Activated naive CD4-positive, alpha-beta T cell treated with anti-CD3 and anti-CD28 coated beads, Interleukin-2, amount 50 U/mL, for 24 hours (primary cell): Measurements from ENCODE around the gene TBC1D32.
"Not testable (repeated sequence)": the region's sequence is repeated elsewhere in the genome, so short reads cannot be mapped to it uniquely, and the experiment has no call there.

Experiments
- H3K27ac Mint-ChIP-seq: one replicate; pipeline ENCODE4 v1.8.0; 2021; ENCODE audit warnings: mild to moderate bottlenecking, mixed read lengths
- H3K27me3 Mint-ChIP-seq: one replicate; pipeline ENCODE4 v1.8.0; 2021; ENCODE audit warnings: mixed read lengths
- H3K36me3 Mint-ChIP-seq: one replicate; pipeline ENCODE4 v1.8.0; 2021; ENCODE audit warnings: mixed read lengths
- H3K4me1 Mint-ChIP-seq: one replicate; pipeline ENCODE4 v1.8.0; 2021; ENCODE audit warnings: mixed read lengths
- H3K4me3 Mint-ChIP-seq: one replicate; pipeline ENCODE4 v1.8.0; 2021; ENCODE audit warnings: mild to moderate bottlenecking, mixed read lengths
- H3K9me3 Mint-ChIP-seq: one replicate; pipeline ENCODE4 v1.8.0; 2021; ENCODE audit warnings: mixed read lengths

TBC1D32 gene

GRCh38 chr6:121334299-121335086 is at the start of gene TBC1D32:
TBC1D32 (minus strand) TSS chr6:121334480; CDS start chr6:121334430, 50 bp downstream.
- no peaks in the 10 kb centered on the region for H3K27me3 Mint-ChIP-seq
- no peaks in the 10 kb centered on the region for H3K9me3 Mint-ChIP-seq
- peak within 1 kb of the TSS; percentile 92 for H3K4me3 Mint-ChIP-seq
- H3K36me3 Mint-ChIP-seq, result no peaks in the 10 kb centered on the region
- H3K27ac Mint-ChIP-seq, result peak within 1 kb of the TSS; percentile 99
- H3K4me1 Mint-ChIP-seq, result peaks cover 46% of the 10 kb centered on the region

GRCh38 chr6:121383478-121383877 is 49.2 kb upstream of the TBC1D32 start:
- H3K36me3 Mint-ChIP-seq, result no peaks in the 10 kb centered on the region
- no peaks in the 10 kb centered on the region for H3K27me3 Mint-ChIP-seq
- no peak overlapping the region for H3K4me3 Mint-ChIP-seq
- H3K9me3 Mint-ChIP-seq, result no peaks in the 10 kb centered on the region
- no peak overlapping the region for H3K27ac Mint-ChIP-seq
- no peaks in the 10 kb centered on the region for H3K4me1 Mint-ChIP-seq

GRCh38 chr6:121382467-121383121 is 48.3 kb upstream of the TBC1D32 start:
- H3K27me3 Mint-ChIP-seq, result no peaks in the 10 kb centered on the region
- no peaks in the 10 kb centered on the region for H3K9me3 Mint-ChIP-seq
- no peak overlapping the region for H3K27ac Mint-ChIP-seq
- no peaks in the 10 kb centered on the region for H3K4me1 Mint-ChIP-seq
- no peak overlapping the region for H3K4me3 Mint-ChIP-seq
- no peaks in the 10 kb centered on the region for H3K36me3 Mint-ChIP-seq

- Mint-ChIP-seq H3K36me3 (no peaks in the 10 kb centered on the region), H3K27me3 (no peaks in the 10 kb centered on the region), H3K9me3 (no peaks in the 10 kb centered on the region), H3K4me3 (no peak overlapping the region), H3K4me1 (no peaks in the 10 kb centered on the region), H3K27ac (no peak overlapping the region)
These were observed 42.1 kb upstream of the TBC1D32 start for GRCh38 chr6:121376411-121376810.

GRCh38 chr6:121374219-121374618 is 39.9 kb upstream of the TBC1D32 start:
- H3K27ac Mint-ChIP-seq, H3K4me1 Mint-ChIP-seq, H3K36me3 Mint-ChIP-seq, H3K9me3 Mint-ChIP-seq, H3K4me3 Mint-ChIP-seq, H3K27me3 Mint-ChIP-seq: not testable (repeated sequence)

GRCh38 chr6:121365536-121366521 is 31.5 kb upstream of the TBC1D32 start:
- no peak overlapping the region for H3K27ac Mint-ChIP-seq
- H3K36me3 Mint-ChIP-seq, result no peaks in the 10 kb centered on the region

GRCh38 chr6:121356575-121356974 is 22.3 kb upstream of the TBC1D32 start:
- Mint-ChIP-seq H3K4me3 (no peak overlapping the region), H3K27me3 (peaks cover 19% of the 10 kb centered on the region), H3K4me1 (no peaks in the 10 kb centered on the region), H3K27ac (no peak overlapping the region), H3K9me3 (no peaks in the 10 kb centered on the region), H3K36me3 (no peaks in the 10 kb centered on the region)

More at GRCh38 chr6:121365536-121366521, 31.5 kb upstream of the TBC1D32 start:
- H3K4me1 Mint-ChIP-seq, result no peaks in the 10 kb centered on the region
- no peaks in the 10 kb centered on the region for H3K9me3 Mint-ChIP-seq
- H3K4me3 Mint-ChIP-seq, result no peak overlapping the region
- H3K27me3 Mint-ChIP-seq, result peaks cover 2% of the 10 kb centered on the region

GRCh38 chr6:121354764-121355163 is 20.5 kb upstream of the TBC1D32 start:
- Mint-ChIP-seq H3K4me1 (no peaks in the 10 kb centered on the region), H3K4me3 (no peak overlapping the region), H3K9me3 (no peaks in the 10 kb centered on the region), H3K27ac (no peak overlapping the region), H3K27me3 (peaks cover 21% of the 10 kb centered on the region), H3K36me3 (no peaks in the 10 kb centered on the region)

- no peak overlapping the region for H3K27ac Mint-ChIP-seq
- H3K4me3 Mint-ChIP-seq, result no peak overlapping the region
- no peaks in the 10 kb centered on the region for H3K9me3 Mint-ChIP-seq
- no peaks in the 10 kb centered on the region for H3K36me3 Mint-ChIP-seq
- no peaks in the 10 kb centered on the region for H3K4me1 Mint-ChIP-seq
- peaks cover 19% of the 10 kb centered on the region for H3K27me3 Mint-ChIP-seq
These were observed 18.7 kb upstream of the TBC1D32 start for GRCh38 chr6:121352941-121353340.

- no peak overlapping the region for H3K4me3 Mint-ChIP-seq
- H3K36me3 Mint-ChIP-seq, result no peaks in the 10 kb centered on the region
- peaks cover 17% of the 10 kb centered on the region for H3K27me3 Mint-ChIP-seq
- no peak overlapping the region for H3K27ac Mint-ChIP-seq
- H3K4me1 Mint-ChIP-seq, result no peaks in the 10 kb centered on the region
- no peaks in the 10 kb centered on the region for H3K9me3 Mint-ChIP-seq
These were observed 17.6 kb upstream of the TBC1D32 start for GRCh38 chr6:121351916-121352315.

GRCh38 chr6:121349596-121349995 is 15.3 kb upstream of the TBC1D32 start:
- Mint-ChIP-seq H3K27me3 (peaks cover 17% of the 10 kb centered on the region), H3K36me3 (no peaks in the 10 kb centered on the region), H3K4me1 (no peaks in the 10 kb centered on the region), H3K4me3 (no peak overlapping the region), H3K9me3 (no peaks in the 10 kb centered on the region), H3K27ac (no peak overlapping the region)

- Mint-ChIP-seq H3K27ac (no peak overlapping the region), H3K4me3 (no peak overlapping the region), H3K36me3 (no peaks in the 10 kb centered on the region), H3K4me1 (no peaks in the 10 kb centered on the region), H3K27me3 (peaks cover 12% of the 10 kb centered on the region), H3K9me3 (no peaks in the 10 kb centered on the region)
These were observed 13.2 kb upstream of the TBC1D32 start for GRCh38 chr6:121347484-121347883.

GRCh38 chr6:121344539-121344938 is 10.3 kb upstream of the TBC1D32 start:
- Mint-ChIP-seq H3K4me1 (no peaks in the 10 kb centered on the region), H3K36me3 (no peaks in the 10 kb centered on the region), H3K4me3 (no peak overlapping the region), H3K27me3 (peaks cover 3% of the 10 kb centered on the region), H3K27ac (no peak overlapping the region), H3K9me3 (no peaks in the 10 kb centered on the region)

GRCh38 chr6:121339639-121340226 is 5.5 kb upstream of the TBC1D32 start:
- Mint-ChIP-seq H3K4me3 (no peak overlapping the region), H3K9me3 (no peaks in the 10 kb centered on the region), H3K4me1 (peaks cover 5% of the 10 kb centered on the region), H3K27ac (no peak overlapping the region), H3K27me3 (peaks cover 2% of the 10 kb centered on the region), H3K36me3 (no peaks in the 10 kb centered on the region)

- Mint-ChIP-seq H3K4me3 (no peak overlapping the region), H3K36me3 (no peaks in the 10 kb centered on the region), H3K27me3 (peaks cover 2% of the 10 kb centered on the region), H3K9me3 (no peaks in the 10 kb centered on the region), H3K4me1 (peaks cover 12% of the 10 kb centered on the region), H3K27ac (no peak overlapping the region)
These were observed 4.7 kb upstream of the TBC1D32 start for GRCh38 chr6:121338956-121339355.
